ENCODE results near the gene ZBTB20. TPM values are rescaled to one million over a fixed set of nuclear protein-coding genes. Genes with fewer than 3 reads are reported as not detected.

ZBTB20 gene
- total and polyA plus RNA-seq, 2 of the 4 experiments (the other 2 are of a cell fraction) = 0.75 to 14.7 TPM

DNA sequence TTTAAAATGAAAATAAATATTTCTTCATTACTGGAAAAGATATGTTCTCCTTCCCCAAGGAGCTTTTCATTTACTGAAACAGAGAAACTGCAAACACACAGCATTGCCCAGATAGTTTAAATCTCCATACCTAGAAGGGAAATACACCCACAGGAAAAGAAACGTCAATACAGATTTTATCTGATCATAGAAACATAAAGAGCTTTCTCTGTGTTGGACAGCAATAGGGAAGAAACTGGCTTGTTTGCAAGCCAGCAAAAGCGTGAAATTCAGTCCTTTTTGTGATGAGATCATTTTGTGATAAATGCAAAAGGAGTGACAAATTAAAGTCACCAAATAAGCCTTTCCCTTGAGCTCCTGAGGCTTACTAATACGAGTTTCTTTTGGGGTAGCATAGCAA, 455.2 kb downstream of the ZBTB20 start:
- no peak for ATAC-seq (ENCODE audit: low read depth)

More for the DNA sequence above, 455.2 kb downstream of the ZBTB20 start:
- no peak overlapping the region for H3K23ac ChIP-seq (ENCODE audit: low read depth, low read length)
- no peak overlapping the region for H3K4ac ChIP-seq (ENCODE audit: low read depth, low read length)
- no peak overlapping the region for H3K4me2 ChIP-seq (ENCODE audit: low read depth, low read length)
- no peak overlapping the region for H4K91ac ChIP-seq (ENCODE audit: insufficient read depth, low read depth, low read length)
- no peak overlapping the region for H2AFZ ChIP-seq (replicated peaks; ENCODE audit: low read length, poor library complexity)
- no peaks in the 10 kb centered on the region for H3K9me3 ChIP-seq (ENCODE audit: control insufficient read depth, insufficient read depth, low read length)
- H3K56ac ChIP-seq (ENCODE audit: extremely low read depth, insufficient read depth, low read length) = no peak overlapping the region
- dilution Hi-C loops (cut with HindIII; ENCODE audit: low sequenced_read_pairs, unreplicated experiment) = no loop called here
- no peak overlapping the region for H2AK5ac ChIP-seq (ENCODE audit: low read depth, low read length)
- H4K5ac ChIP-seq (ENCODE audit: low read depth, low read length) = no peak overlapping the region
- no peaks in the 10 kb centered on the region for H3K79me1 ChIP-seq (ENCODE audit: low read depth in 1 of 2, low read length in 2 of 2)
- no peak overlapping the region for H3K27ac ChIP-seq (ENCODE audit: insufficient read depth, low read length)
- no peak overlapping the region for H2BK15ac ChIP-seq (ENCODE audit: low read depth, low read length)
- no peak overlapping the region for H3K14ac ChIP-seq (replicated peaks; ENCODE audit: low read depth, low read length)
- POLR2A ChIA-PET (ENCODE audit: unreplicated experiment) = interaction anchor here (0.5 kb wide), 1 partner anchor 38 kb away, joined by 9 read pairs; no protein-coding TSS in a partner anchor
- no TSS peak for BruUV-seq (replicated peaks)
- no peak overlapping the region for H2BK120ac ChIP-seq (ENCODE audit: low read depth, low read length)
- no peak for TF ChIP-seq CTCF (conservative IDR thresholded peaks at IDR 0.05; ENCODE audit: low read depth, low read length)
- no peak for TF ChIP-seq MAZ (IDR thresholded peaks at IDR 0.05; ENCODE audit: borderline replicate concordance, low read depth, low read length)
- no peak for TF ChIP-seq RCOR1 (IDR thresholded peaks at IDR 0.05; ENCODE audit: insufficient replicate concordance, low read length)
- TF ChIP-seq RFX5 (IDR thresholded peaks at IDR 0.05; ENCODE audit: low read depth, low read length) = no peak
- TF ChIP-seq BHLHE40 (IDR thresholded peaks at IDR 0.05; ENCODE audit: low read depth, low read length) = no peak
- no peak for TF ChIP-seq SMC3 (IDR thresholded peaks at IDR 0.05; ENCODE audit: low read depth, low read length)
- TF ChIP-seq MAFK (IDR thresholded peaks at IDR 0.05; ENCODE audit: low read depth, low read length) = no peak
- TF ChIP-seq FOS (IDR thresholded peaks at IDR 0.05; ENCODE audit: low read depth, low read length) = no peak
- no peak for TF ChIP-seq CEBPB (IDR thresholded peaks at IDR 0.05; ENCODE audit: low read depth, low read length)
- TF ChIP-seq RAD21 (IDR thresholded peaks at IDR 0.05; ENCODE audit: low read length) = no peak
- TF ChIP-seq, protein P1, sequence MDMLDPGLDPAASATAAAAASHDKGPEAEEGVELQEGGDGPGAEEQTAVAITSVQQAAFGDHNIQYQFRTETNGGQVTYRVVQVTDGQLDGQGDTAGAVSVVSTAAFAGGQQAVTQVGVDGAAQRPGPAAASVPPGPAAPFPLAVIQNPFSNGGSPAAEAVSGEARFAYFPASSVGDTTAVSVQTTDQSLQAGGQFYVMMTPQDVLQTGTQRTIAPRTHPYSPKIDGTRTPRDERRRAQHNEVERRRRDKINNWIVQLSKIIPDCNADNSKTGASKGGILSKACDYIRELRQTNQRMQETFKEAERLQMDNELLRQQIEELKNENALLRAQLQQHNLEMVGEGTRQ (IDR thresholded peaks at IDR 0.05; ENCODE audit: low read depth, low read length) = no peak
- no peak for TF ChIP-seq POLR2A (IDR thresholded peaks at IDR 0.05; ENCODE audit: low read depth, low read length)
- TF ChIP-seq NFE2L2 (IDR thresholded peaks at IDR 0.05; ENCODE audit: low read depth, low read length) = no peak
- TF ChIP-seq MXI1 (IDR thresholded peaks at IDR 0.05; ENCODE audit: borderline replicate concordance, low read depth, low read length) = no peak
- TF ChIP-seq CHD1 (IDR thresholded peaks at IDR 0.05; ENCODE audit: low read depth, low read length) = no peak
- TF ChIP-seq, protein P2, sequence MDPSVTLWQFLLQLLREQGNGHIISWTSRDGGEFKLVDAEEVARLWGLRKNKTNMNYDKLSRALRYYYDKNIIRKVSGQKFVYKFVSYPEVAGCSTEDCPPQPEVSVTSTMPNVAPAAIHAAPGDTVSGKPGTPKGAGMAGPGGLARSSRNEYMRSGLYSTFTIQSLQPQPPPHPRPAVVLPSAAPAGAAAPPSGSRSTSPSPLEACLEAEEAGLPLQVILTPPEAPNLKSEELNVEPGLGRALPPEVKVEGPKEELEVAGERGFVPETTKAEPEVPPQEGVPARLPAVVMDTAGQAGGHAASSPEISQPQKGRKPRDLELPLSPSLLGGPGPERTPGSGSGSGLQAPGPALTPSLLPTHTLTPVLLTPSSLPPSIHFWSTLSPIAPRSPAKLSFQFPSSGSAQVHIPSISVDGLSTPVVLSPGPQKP (IDR thresholded peaks at IDR 0.05; ENCODE audit: borderline replicate concordance, low read depth, low read length) = no peak
- H3K27me3 ChIP-seq (ENCODE audit: control insufficient read depth, insufficient read depth, low read length) = no peaks in the 10 kb centered on the region
- H4K8ac ChIP-seq (ENCODE audit: low read depth in 2 of 2, low read length in 2 of 2) = no peak overlapping the region
- no peak overlapping the region for H3K9ac ChIP-seq (ENCODE audit: low read depth, low read length)
- H3K4me1 ChIP-seq (ENCODE audit: control insufficient read depth, insufficient read depth, low read length) = no peaks in the 10 kb centered on the region
- no peak overlapping the region for H3K4me3 ChIP-seq (ENCODE audit: insufficient read depth, low read depth, low read length)
- DNase-seq = no peak
- H2BK5ac ChIP-seq (ENCODE audit: low read depth, low read length, poor library complexity, severe bottlenecking) = no peak overlapping the region
- CTCF ChIA-PET = interaction anchor here (0.5 kb wide), 1 partner anchor 1346 kb away, joined by 3 read pairs; no protein-coding TSS in a partner anchor
- H3K36me3 ChIP-seq (ENCODE audit: control insufficient read depth, insufficient read depth, low read length) = no peaks in the 10 kb centered on the region
- WGBS, 2 experiments (ENCODE audit: extremely low coverage in 2 of 2, insufficient read length in 1 of 2) = no CpG with 5 or more reads among the region's 3 CpGs
- H2BK20ac ChIP-seq (ENCODE audit: low read depth, low read length) = no peak overlapping the region
- intact Hi-C loops (cut with micrococcal nuclease) = no loop called here
- in situ Hi-C loops (cut with MboI; ENCODE audit: low sequenced_read_pairs) = no loop called here
- H3K9me1 ChIP-seq (ENCODE audit: insufficient read depth, low read length) = peaks cover under 1% of the 10 kb centered on the region; the same call in 1 of the 2 replicates
- H2AK9ac ChIP-seq (replicated peaks; ENCODE audit: low read depth, low read length, poor library complexity) = no peak overlapping the region
- no peaks in the 10 kb centered on the region for H4K20me1 ChIP-seq (ENCODE audit: insufficient read depth, low read length)
- no peak overlapping the region for H3K18ac ChIP-seq (ENCODE audit: low read depth, low read length)

All from IMR-90 (cell line).